Measurements from ENCODE around the gene ITGBL1.

Gene ITGBL1

DNA sequence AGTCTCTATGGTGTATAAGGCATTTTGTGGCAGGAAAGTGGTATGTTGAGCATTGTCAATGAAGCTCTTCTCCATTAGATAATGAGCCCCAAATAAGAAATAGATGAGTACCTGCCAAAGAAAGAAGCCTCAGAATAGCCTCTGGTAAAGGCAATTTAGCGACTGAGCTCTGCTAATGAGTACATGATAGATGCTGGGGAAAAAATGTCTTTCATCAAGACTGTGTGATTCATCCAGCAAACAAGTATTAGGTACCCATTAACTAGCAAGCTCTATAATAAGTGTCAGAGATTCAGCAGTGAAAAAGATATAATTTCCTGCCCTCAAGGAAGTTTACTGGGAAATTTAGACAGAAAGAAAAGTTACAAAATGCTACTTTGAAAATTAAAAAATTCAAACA, 294.6 kb downstream of the ITGBL1 start:
- no peak overlapping the region for H3K9ac ChIP-seq (ENCODE audit: low read length)

DNA sequence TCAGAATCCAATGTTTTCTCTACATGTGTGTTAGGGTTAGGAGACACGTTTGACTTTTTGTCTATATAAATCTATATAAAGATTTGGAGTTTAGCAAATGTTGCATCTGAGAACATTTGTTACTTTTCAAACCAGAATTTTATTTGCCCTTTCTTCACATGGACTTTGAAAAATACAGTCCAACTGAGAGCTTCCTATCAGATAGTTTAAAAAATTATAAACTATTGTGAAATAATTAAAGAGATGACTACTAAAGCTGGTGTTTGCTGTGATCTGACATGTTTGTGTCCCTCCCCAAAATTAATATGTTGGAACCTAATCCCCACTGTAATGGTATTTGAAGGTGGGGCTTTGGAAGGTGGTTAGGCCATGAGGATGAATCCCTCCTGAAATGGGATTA, 297.1 kb downstream of the ITGBL1 start:
- no peaks in the 10 kb centered on the region for H4K20me1 ChIP-seq (ENCODE audit: low read depth, low read length)
- no peaks in the 10 kb centered on the region for H3K79me2 ChIP-seq (ENCODE audit: insufficient read depth, low read length)
- H3K27me3 ChIP-seq (ENCODE audit: low read length) = no peaks in the 10 kb centered on the region
- TF ChIP-seq, protein P1, sequence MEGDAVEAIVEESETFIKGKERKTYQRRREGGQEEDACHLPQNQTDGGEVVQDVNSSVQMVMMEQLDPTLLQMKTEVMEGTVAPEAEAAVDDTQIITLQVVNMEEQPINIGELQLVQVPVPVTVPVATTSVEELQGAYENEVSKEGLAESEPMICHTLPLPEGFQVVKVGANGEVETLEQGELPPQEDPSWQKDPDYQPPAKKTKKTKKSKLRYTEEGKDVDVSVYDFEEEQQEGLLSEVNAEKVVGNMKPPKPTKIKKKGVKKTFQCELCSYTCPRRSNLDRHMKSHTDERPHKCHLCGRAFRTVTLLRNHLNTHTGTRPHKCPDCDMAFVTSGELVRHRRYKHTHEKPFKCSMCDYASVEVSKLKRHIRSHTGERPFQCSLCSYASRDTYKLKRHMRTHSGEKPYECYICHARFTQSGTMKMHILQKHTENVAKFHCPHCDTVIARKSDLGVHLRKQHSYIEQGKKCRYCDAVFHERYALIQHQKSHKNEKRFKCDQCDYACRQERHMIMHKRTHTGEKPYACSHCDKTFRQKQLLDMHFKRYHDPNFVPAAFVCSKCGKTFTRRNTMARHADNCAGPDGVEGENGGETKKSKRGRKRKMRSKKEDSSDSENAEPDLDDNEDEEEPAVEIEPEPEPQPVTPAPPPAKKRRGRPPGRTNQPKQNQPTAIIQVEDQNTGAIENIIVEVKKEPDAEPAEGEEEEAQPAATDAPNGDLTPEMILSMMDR (IDR thresholded peaks at IDR 0.05; ENCODE audit: insufficient read depth, low read length, poor library complexity, severe bottlenecking) = no peak
- TF ChIP-seq EZH2phosphoT487 (conservative IDR thresholded peaks at IDR 0.05; ENCODE audit: low read length) = no peak
- H3K36me3 ChIP-seq (ENCODE audit: low read length) = no peaks in the 10 kb centered on the region
- H2AFZ ChIP-seq (ENCODE audit: low read depth, low read length, severe bottlenecking) = no peak overlapping the region
- no peak overlapping the region for H3K4me3 ChIP-seq (ENCODE audit: insufficient read depth, low read length, poor library complexity, severe bottlenecking)
- H3K4me2 ChIP-seq (ENCODE audit: low read depth, low read length, poor library complexity, severe bottlenecking) = no peak overlapping the region
- no peaks in the 10 kb centered on the region for H3F3A ChIP-seq (ENCODE audit: insufficient read depth)
- H3K9me3 ChIP-seq (ENCODE audit: insufficient read depth, low read length) = no peaks in the 10 kb centered on the region
- no peak overlapping the region for H3K27ac ChIP-seq (ENCODE audit: low read depth, low read length)
- H3K9me2 ChIP-seq (replicated peaks; ENCODE audit: insufficient read depth, low read length) = no peaks in the 10 kb centered on the region
- no peak overlapping the region for H3K9ac ChIP-seq (ENCODE audit: low read length)

More for the DNA sequence above, 294.6 kb downstream of the ITGBL1 start:
- H3F3A ChIP-seq (ENCODE audit: insufficient read depth) = no peaks in the 10 kb centered on the region
- TF ChIP-seq, protein P1 (IDR thresholded peaks at IDR 0.05; ENCODE audit: insufficient read depth, low read length, poor library complexity, severe bottlenecking) = no peak
- no peak for TF ChIP-seq EZH2phosphoT487 (conservative IDR thresholded peaks at IDR 0.05; ENCODE audit: low read length)
- no peaks in the 10 kb centered on the region for H3K27me3 ChIP-seq (ENCODE audit: low read length)
- H3K27ac ChIP-seq (ENCODE audit: low read depth, low read length) = no peak overlapping the region
- no peaks in the 10 kb centered on the region for H3K79me2 ChIP-seq (ENCODE audit: insufficient read depth, low read length)
- H3K4me2 ChIP-seq (ENCODE audit: low read depth, low read length, poor library complexity, severe bottlenecking) = no peak overlapping the region
- no peaks in the 10 kb centered on the region for H3K36me3 ChIP-seq (ENCODE audit: low read length)
- no peak overlapping the region for H2AFZ ChIP-seq (ENCODE audit: low read depth, low read length, severe bottlenecking)
- no peak overlapping the region for H3K4me3 ChIP-seq (ENCODE audit: insufficient read depth, low read length, poor library complexity, severe bottlenecking)
- H4K20me1 ChIP-seq (ENCODE audit: low read depth, low read length) = no peaks in the 10 kb centered on the region
- H3K9me2 ChIP-seq (replicated peaks; ENCODE audit: insufficient read depth, low read length) = no peaks in the 10 kb centered on the region
- no peaks in the 10 kb centered on the region for H3K9me3 ChIP-seq (ENCODE audit: insufficient read depth, low read length)

GRCh38 chr13:101751488-101751887, 299.0 kb downstream of the ITGBL1 start:
- H3K9ac ChIP-seq (ENCODE audit: low read length) = no peak overlapping the region
- no peak overlapping the region for H3K4me3 ChIP-seq (ENCODE audit: insufficient read depth, low read length, poor library complexity, severe bottlenecking)
- no peak overlapping the region for H2AFZ ChIP-seq (ENCODE audit: low read depth, low read length, severe bottlenecking)
- no peaks in the 10 kb centered on the region for H3K36me3 ChIP-seq (ENCODE audit: low read length)
- no peaks in the 10 kb centered on the region for H3K79me2 ChIP-seq (ENCODE audit: insufficient read depth, low read length)
- no peak overlapping the region for H3K4me2 ChIP-seq (ENCODE audit: low read depth, low read length, poor library complexity, severe bottlenecking)
- no peaks in the 10 kb centered on the region for H3K9me3 ChIP-seq (ENCODE audit: insufficient read depth, low read length)
- no peaks in the 10 kb centered on the region for H3K9me2 ChIP-seq (replicated peaks; ENCODE audit: insufficient read depth, low read length)
- no peak for TF ChIP-seq EZH2phosphoT487 (conservative IDR thresholded peaks at IDR 0.05; ENCODE audit: low read length)
- TF ChIP-seq, protein P1 (IDR thresholded peaks at IDR 0.05; ENCODE audit: insufficient read depth, low read length, poor library complexity, severe bottlenecking) = no peak
- H3K27ac ChIP-seq (ENCODE audit: low read depth, low read length) = no peak overlapping the region
- H3F3A ChIP-seq (ENCODE audit: insufficient read depth) = no peaks in the 10 kb centered on the region
- H4K20me1 ChIP-seq (ENCODE audit: low read depth, low read length) = no peaks in the 10 kb centered on the region
- no peaks in the 10 kb centered on the region for H3K27me3 ChIP-seq (ENCODE audit: low read length)
